ENCODE data around the gene KLHDC1.

- no peak for TF ChIP-seq CTCF (IDR thresholded peaks at IDR 0.05; ENCODE audit: borderline replicate concordance, extremely low read depth, low read length, poor library complexity, severe bottlenecking)
- no peak for TF ChIP-seq EZH2 (IDR thresholded peaks at IDR 0.05; ENCODE audit: borderline replicate concordance, low read depth, low read length, severe bottlenecking)
These were observed at the start of gene KLHDC1 for GRCh38 chr14:49692811-49693734.
